Measurements from ENCODE around the gene XCR1.

XCR1 gene

GRCh38 chr3:46013316-46014094, 13.8 kb downstream of the XCR1 start:
- Mint-ChIP-seq H3K36me3 (ENCODE audit: low read depth) (no peaks in the 10 kb centered on the region), H3K9me3 (no peaks in the 10 kb centered on the region), H3K4me3 (no peak overlapping the region), H3K27ac (no peak overlapping the region), H3K27me3 (ENCODE audit: low read depth, poor library complexity) (peaks cover 10% of the 10 kb centered on the region), H3K4me1 (no peaks in the 10 kb centered on the region)
- no peak for TF ChIP-seq CTCF (IDR thresholded peaks at IDR 0.05)
- DNase-seq: no peak

- Mint-ChIP-seq H3K36me3 (ENCODE audit: low read depth) (no peaks in the 10 kb centered on the region), H3K4me1 (no peaks in the 10 kb centered on the region), H3K9me3 (no peaks in the 10 kb centered on the region), H3K4me3 (no peak overlapping the region), H3K27ac (no peak overlapping the region), H3K27me3 (ENCODE audit: low read depth, poor library complexity) (peaks cover 18% of the 10 kb centered on the region)
- no peak for DNase-seq
- no peak for TF ChIP-seq CTCF (IDR thresholded peaks at IDR 0.05)
Measured at GRCh38 chr3:46012246-46012645, 15.0 kb downstream of the XCR1 start.

- H3K9me3 Mint-ChIP-seq: no peaks in the 10 kb centered on the region
- no peak overlapping the region for H3K27ac Mint-ChIP-seq
- DNase-seq: no peak
- H3K4me3 Mint-ChIP-seq: no peak overlapping the region
- H3K27me3 Mint-ChIP-seq (ENCODE audit: low read depth, poor library complexity): peaks cover 13% of the 10 kb centered on the region
- no peaks in the 10 kb centered on the region for H3K4me1 Mint-ChIP-seq
- TF ChIP-seq CTCF (IDR thresholded peaks at IDR 0.05): no peak
- no peaks in the 10 kb centered on the region for H3K36me3 Mint-ChIP-seq (ENCODE audit: low read depth)
Measured at GRCh38 chr3:46010519-46011113, 16.7 kb downstream of the XCR1 start.

- H3K36me3 Mint-ChIP-seq (ENCODE audit: low read depth): no peaks in the 10 kb centered on the region
- H3K27me3 Mint-ChIP-seq (ENCODE audit: low read depth, poor library complexity): peaks cover 8% of the 10 kb centered on the region
- H3K9me3 Mint-ChIP-seq: no peaks in the 10 kb centered on the region
- no peaks in the 10 kb centered on the region for H3K4me1 Mint-ChIP-seq
- DNase-seq: no peak
- no peak overlapping the region for H3K27ac Mint-ChIP-seq
- TF ChIP-seq CTCF (IDR thresholded peaks at IDR 0.05): no peak
- no peak overlapping the region for H3K4me3 Mint-ChIP-seq
Measured at GRCh38 chr3:46008058-46008457, 19.2 kb downstream of the XCR1 start.

- no peak overlapping the region for H3K27ac Mint-ChIP-seq
Measured at GRCh38 chr3:46007280-46007679, 20.0 kb downstream of the XCR1 start.

More at GRCh38 chr3:46007280-46007679, 20.0 kb downstream of the XCR1 start:
- no peak overlapping the region for H3K4me3 Mint-ChIP-seq
- H3K36me3 Mint-ChIP-seq (ENCODE audit: low read depth): no peaks in the 10 kb centered on the region
- peaks cover 8% of the 10 kb centered on the region for H3K27me3 Mint-ChIP-seq (ENCODE audit: low read depth, poor library complexity)
- no peak for DNase-seq
- no peak for TF ChIP-seq CTCF (IDR thresholded peaks at IDR 0.05)
- no peaks in the 10 kb centered on the region for H3K4me1 Mint-ChIP-seq
- no peaks in the 10 kb centered on the region for H3K9me3 Mint-ChIP-seq
